Posterior vena cava (tissue), 2 donors: Measurements from ENCODE around the gene RNF135. TPM values are rescaled to one million over a fixed set of nuclear protein-coding genes. Genes with fewer than 3 reads are reported as not detected.
"Not testable (repeated sequence)": the region's sequence is repeated elsewhere in the genome, so short reads cannot be mapped to it uniquely, and the experiment has no call there.

ENCODE experiments used
- DNase-seq: peaks from one replicate; pipeline ENCODE4 v3.0.0-alpha.2; 2020; ENCODE audit warnings: low spot score
- intact Hi-C, 2 donors: fragments of 100-400 bp; cut with DNase I; formaldehyde crosslinking; loops; one replicate each; pipeline versions ENCODE4 v1.14.1 to v1.14.2; 2022 to 2023
- total RNA-seq, 2 donors: library from RNA; stranded (reverse); fragmentation: NEBNext Ultra II Directional; extraction: Animal tissue kit (Norgen Biotek cat#: 25700); gene quantifications; one replicate each; pipeline ENCODE4 v1.2.1, GENCODE V29; 2021
- donor health status: DM: yes; HTN: yes; CAD: no.
- donor health status: DM: yes; HTN: yes; CAD: no.

The RNF135 gene
- total RNA-seq, 2 donors from 2014 or later = 16.7 to 23.6 TPM

DNA sequence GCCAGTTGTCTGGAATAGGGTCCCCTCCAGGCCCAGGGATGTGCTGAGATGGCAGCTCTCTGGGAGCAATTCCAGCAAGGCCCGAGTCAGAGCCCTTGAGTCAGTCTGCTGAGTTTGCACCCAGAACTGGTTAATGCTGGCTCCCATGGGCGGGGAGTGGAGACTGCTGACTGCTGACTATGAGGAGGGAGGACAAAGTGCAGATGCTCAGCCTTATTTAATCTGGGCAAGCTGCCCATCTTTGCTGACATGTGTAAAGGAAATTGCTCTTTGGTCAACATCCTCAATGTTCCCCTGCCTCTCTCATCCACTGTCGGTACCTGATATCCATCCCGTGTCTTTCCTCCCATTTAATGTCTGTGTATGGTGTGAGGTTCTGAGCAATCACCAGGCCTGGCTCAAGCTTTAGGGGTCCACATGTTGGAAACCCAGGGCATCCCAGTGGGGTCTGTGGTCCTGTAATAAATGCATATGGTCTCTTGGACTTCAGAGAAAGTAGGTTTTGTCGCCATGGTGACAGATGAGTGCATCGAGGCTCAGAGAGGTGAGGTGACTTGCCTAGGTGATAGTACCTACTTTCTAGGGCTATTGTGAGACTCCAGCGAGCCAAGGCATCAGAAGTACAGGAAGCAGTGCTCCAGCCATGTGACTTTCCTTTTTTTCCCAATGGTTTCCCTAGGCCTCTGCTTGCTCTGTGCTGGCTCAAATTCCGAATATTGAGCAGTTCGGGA, 20.0 kb upstream of the RNF135 start:
- intact Hi-C loops = no loop called here
- DNase-seq = peak; percentile 89

GRCh38 chr17:30952638-30953393, 18.0 kb upstream of the RNF135 start:
- intact Hi-C loops = no loop called here
- peak; percentile 80 for DNase-seq

DNA sequence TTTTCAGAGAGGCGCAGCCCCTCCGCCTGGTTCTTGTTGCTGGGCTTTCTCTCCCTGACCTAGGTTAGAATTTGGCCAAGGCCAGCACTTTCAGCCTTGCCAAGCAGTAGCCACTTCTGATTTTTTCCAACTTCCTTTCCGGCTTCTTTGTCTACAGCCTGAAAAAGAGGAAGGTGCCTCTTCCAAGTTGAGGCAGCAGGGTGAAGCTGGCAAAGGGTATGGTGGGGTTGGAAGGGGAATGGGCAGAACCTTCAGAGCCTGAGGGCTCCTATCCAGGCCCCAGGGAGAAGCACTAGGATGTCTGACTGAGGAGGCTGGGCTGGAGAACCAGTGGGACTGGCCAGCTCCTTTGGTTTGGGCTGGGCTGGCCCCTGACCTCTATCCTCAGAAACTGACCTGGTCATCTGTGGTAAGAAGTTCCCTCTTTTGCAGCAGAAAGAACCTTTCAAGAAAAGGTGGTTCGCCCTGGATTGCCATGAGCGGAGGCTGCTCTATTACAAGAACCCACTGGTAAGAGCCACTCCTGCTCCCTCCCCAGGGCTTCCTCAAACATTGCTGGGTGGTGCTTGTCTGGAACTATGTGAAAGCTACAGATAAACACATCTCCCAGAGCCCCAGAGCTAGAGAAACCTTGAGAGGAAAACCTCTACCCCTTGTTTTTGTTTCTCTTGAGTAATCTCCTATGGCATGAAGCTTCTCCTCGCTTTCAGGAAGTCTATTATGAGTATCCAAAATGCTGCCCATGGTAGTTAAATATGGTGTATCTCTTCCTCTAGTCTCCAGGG, 16.6 kb upstream of the RNF135 start:
- intact Hi-C loops = no loop called here
- peak; percentile 49 for DNase-seq

GRCh38 chr17:30956764-30957374, 14.0 kb upstream of the RNF135 start:
- peak; percentile 65 for DNase-seq
- intact Hi-C loops = no loop called here

DNA sequence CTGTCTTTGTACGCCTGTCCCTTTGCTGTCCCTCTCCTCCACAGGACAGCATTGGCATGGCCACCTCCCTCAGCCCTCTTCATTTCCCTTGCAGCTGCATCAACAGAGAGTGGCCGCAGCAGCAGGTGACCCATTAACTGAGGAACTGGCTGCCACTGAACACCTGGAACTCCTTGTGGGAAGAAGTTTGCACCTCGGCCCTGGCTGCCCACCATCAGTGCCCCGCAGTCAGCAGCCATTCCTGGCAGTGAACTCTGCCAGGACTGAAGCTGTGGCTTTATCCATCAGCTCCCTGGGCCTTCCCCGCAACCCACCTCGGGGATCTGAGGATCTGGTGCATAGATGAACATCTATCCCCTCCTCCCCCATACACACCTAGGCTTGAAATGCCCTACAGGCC, 13.1 kb upstream of the RNF135 start:
- intact Hi-C loops = no loop called here
- peak; percentile 68 for DNase-seq

- intact Hi-C loops = no loop called here
- DNase-seq = peak; percentile 75
Observed at GRCh38 chr17:30958187-30958586, 12.7 kb upstream of the RNF135 start.

GRCh38 chr17:30961209-30962188, 9.3 kb upstream of the RNF135 start:
- DNase-seq = peak; percentile 24
- intact Hi-C loops = no loop called here

DNA sequence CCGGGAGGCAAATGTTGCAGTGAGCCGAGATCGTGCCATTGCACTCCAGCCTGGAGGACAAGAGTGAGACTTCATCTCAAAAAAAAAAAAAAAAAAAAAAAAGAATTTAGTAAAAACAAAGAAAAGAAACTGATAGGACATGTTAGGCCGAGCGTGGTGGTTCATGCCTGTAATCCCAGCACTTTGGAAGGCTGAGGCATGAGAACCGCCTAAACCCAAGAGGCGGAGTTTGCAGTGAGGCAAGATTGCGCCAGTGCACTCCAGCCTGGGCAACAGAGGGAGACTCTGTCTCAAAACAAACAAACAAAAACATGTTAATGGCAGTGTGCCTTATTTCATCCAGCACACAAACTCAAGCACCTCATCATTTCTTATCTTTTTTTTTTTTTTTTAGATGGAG, 6.5 kb upstream of the RNF135 start:
- DNase-seq = peak; percentile 49
- intact Hi-C loops = not testable (repeated sequence)

DNA sequence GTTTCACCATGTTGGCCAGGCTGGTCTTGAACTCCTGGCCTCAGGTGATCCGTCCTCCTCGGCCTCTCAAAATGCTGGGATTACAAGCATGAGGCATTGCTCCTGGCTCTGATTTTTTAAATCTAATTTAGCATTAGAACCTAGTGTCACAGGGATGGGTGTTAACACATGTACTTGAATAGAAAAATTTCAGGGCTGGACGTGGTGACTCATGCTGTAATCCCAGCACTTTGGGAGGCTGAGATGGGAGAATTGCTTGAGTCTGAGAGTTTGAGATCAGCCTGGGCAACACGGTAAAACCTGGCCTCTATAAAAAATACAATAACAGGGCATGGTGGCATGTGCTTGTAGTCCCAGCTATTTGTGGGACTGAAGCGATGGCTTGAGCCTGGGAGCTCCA, 6.0 kb upstream of the RNF135 start:
- DNase-seq = no peak
- intact Hi-C loops = no loop called here

- DNase-seq = no peak
- intact Hi-C loops = no loop called here
Observed at GRCh38 chr17:30965686-30966085, 5.2 kb upstream of the RNF135 start.

- intact Hi-C loops = not testable (repeated sequence)
- DNase-seq = peak; percentile 38
Observed at GRCh38 chr17:30967911-30968310, 2.9 kb upstream of the RNF135 start.

- DNase-seq = peak; percentile 78
- intact Hi-C loops = no loop called here
Observed at GRCh38 chr17:30969989-30970830, 629 bp upstream of the RNF135 start.

DNA sequence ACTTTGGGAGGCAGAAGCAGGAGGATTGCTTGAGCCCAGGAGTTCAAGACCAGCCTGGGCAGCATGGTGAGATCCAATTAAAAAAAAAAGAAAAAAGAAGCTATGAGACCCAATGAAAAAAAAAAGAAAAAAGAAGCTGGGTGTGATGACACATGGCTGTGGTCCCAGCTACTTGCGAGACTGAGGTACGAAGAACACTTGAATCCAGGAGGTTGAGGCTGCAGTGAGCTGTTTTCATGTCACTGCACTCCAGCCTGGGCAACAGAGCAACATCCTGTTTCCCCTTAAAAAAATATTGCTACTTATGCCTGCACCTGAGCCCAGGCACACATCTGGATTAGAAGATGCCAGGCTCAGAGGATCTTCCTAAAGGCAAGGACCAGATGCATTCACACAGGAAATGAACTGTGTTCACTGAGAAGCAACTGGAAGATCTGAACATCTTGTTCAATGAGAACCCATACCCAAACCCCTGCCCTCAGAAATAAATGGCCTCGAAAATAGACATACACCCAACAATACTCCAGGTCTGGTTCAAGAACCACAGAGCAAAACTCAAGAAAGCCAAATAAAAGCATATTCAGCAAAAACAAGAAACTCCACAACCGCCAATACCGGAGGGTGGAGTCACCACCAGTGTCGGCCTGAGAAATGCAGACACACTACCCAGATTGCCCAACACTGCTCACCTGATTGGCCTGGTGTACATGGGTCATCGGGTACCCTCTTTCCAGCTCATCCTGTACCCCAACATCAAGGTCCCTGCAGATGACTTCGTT, 4.4 kb downstream of the RNF135 start:
- intact Hi-C loops = loop anchor here in 1 of 2 donors (1.0 kb wide), 1 partner anchor 36 kb away; no protein-coding TSS in a partner anchor
- peak; percentile 29 for DNase-seq

GRCh38 chr17:30979919-30980318, 9.1 kb downstream of the RNF135 start:
- intact Hi-C loops = not testable (repeated sequence)
- peak; percentile 24 for DNase-seq

DNA sequence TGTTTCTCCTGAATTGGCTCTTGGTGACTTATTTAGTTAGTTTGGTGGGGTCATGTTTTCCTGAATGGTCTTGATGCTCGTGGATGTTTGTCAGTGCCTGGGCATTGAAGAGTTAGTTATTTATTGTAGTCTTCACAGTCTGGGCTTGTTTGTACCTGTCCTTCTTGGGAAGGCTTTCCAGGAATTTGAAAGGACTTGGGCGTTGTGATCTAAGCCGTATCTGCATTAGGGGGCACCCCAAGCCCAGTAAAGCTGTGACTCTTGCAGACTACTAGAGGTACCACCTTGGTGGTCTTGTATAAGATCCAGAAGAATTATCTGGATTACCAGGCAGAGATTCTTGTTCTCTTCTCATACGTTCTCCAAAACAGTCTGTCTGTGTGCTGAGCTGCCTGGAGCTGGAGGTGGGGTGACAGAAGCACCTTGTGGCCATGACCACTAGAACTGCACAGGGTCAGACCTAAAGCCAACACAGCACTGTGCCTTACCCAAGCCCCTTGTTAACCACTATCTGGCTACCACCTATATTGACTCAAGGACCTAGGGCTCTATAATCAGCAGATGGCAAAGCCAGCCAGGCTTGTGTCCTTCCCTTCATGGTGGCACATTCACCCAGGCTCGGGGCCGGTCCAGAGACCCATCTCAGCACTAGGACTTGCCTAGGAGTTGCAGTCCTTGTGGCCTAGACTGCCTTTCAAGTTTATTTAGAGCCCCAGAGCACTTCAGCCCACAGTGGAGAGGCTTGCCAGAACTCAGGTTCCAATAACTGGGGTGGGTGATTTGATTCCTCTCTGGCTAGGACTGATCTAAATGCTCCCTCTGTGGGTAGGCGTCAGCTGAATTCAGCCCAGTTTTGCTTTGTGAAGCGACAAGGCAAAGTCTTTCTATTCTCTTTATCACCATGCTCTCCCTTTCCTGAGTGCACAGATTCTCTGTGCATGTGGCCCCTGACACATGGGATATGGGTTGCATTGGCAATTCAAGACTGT, 11.0 kb downstream of the RNF135 start:
- DNase-seq = peak; percentile 40
- intact Hi-C loops = no loop called here

DNA sequence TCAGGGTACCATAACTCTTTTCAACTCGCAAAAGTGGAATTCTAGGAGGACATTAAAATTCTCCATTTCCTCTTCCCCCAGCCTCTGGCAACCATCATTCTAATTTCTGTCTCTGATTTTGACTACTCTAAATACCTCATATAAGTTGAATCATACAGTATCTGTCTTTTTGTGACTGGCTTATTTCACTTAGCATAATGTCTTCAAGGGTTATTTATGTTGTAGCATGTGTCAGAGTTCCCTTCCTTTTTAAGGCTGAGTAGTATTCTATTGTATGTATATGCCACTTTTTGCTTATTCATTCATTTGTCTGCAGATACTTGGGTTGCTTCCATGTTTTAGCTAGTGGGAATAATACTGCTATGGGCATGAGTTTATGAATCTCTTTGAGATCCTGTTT, 12.0 kb downstream of the RNF135 start:
- DNase-seq = no peak
- intact Hi-C loops = no loop called here
